ENCODE measurements around the gene IGSF6.
"Not testable (repeated sequence)": the region's sequence is repeated elsewhere in the genome, so short reads cannot be mapped to it uniquely, and the experiment has no call there.

Gene IGSF6

GRCh38 chr16:21628772-21629171, 23.6 kb downstream of the IGSF6 start:
- no peak for DNase-seq

- no peak for DNase-seq
These were observed 24.2 kb downstream of the IGSF6 start for GRCh38 chr16:21628121-21628726.

- peak; percentile 37 for DNase-seq
These were observed 25.6 kb downstream of the IGSF6 start for GRCh38 chr16:21626659-21627277.

GRCh38 chr16:21625026-21625425, 27.4 kb downstream of the IGSF6 start:
- DNase-seq: no peak

- DNase-seq: no peak
These were observed 29.9 kb downstream of the IGSF6 start for GRCh38 chr16:21622545-21622944.

- DNase-seq: no peak
These were observed 31.8 kb downstream of the IGSF6 start for GRCh38 chr16:21620592-21620991.

- DNase-seq: no peak
These were observed 32.5 kb downstream of the IGSF6 start for GRCh38 chr16:21619765-21620425.

GRCh38 chr16:21618281-21618680, 34.1 kb downstream of the IGSF6 start:
- no peak for DNase-seq

- DNase-seq: no peak
These were observed 34.8 kb downstream of the IGSF6 start for GRCh38 chr16:21617607-21618006.

- no peak for DNase-seq
These were observed 37.5 kb downstream of the IGSF6 start for GRCh38 chr16:21614896-21615295.

- DNase-seq: no peak
These were observed 38.6 kb downstream of the IGSF6 start for GRCh38 chr16:21613781-21614180.

GRCh38 chr16:21613361-21613760, 39.0 kb downstream of the IGSF6 start:
- DNase-seq: no peak

GRCh38 chr16:21611556-21612384, 40.6 kb downstream of the IGSF6 start:
- peak; percentile 30 for DNase-seq

- no peak for DNase-seq
These were observed 41.2 kb downstream of the IGSF6 start for GRCh38 chr16:21611198-21611555.

- no peak for DNase-seq
These were observed 41.6 kb downstream of the IGSF6 start for GRCh38 chr16:21610766-21611165.

- DNase-seq: no peak
These were observed 42.3 kb downstream of the IGSF6 start for GRCh38 chr16:21610006-21610544.

GRCh38 chr16:21608639-21609328, 43.6 kb downstream of the IGSF6 start:
- DNase-seq: no peak

GRCh38 chr16:21605848-21606247, 46.6 kb downstream of the IGSF6 start:
- DNase-seq: not testable (repeated sequence)

GRCh38 chr16:21603928-21604327, 48.5 kb downstream of the IGSF6 start:
- no peak for DNase-seq

- no peak for DNase-seq
These were observed 49.6 kb downstream of the IGSF6 start for GRCh38 chr16:21602785-21603184.

- DNase-seq: peak; percentile 45
These were observed 52.2 kb downstream of the IGSF6 start for GRCh38 chr16:21600031-21600773.
